Endothelial cell of umbilical vein (primary cell): ENCODE results near the gene SMC4. TPM values are rescaled to one million over a fixed set of nuclear protein-coding genes. Genes with fewer than 3 reads are reported as not detected.

Source experiments
- BruUV-seq: library from RNA; stranded (reverse); fragments of 400-500 nt; replicated peaks from 2 replicates; lab custom pipeline; 2021; lab: Mats Ljungman, UMichigan
- CTCF ChIA-PET: fragments of 300-600, 350-600 bp; sonication (Branson Sonifier 250); formaldehyde crosslinking; loops from one replicate; lab custom pipeline; 2021; ENCODE audit warnings: antibody characterized with exemption, inconsistent platforms; lab: Charles Lee
- POLR2A ChIA-PET: fragments of 300-600, 350-600 bp; sonication (Branson Sonifier 250); formaldehyde crosslinking; loops from one replicate; lab custom pipeline; 2021; ENCODE audit warnings: antibody characterized with exemption, inconsistent platforms; lab: Charles Lee
- DNase-seq: peaks from one replicate; pipeline ENCODE4 v3.0.0-alpha.2; 2011; ENCODE audit warnings: low read depth, low spot score
- FAIRE-seq: peaks from 2 replicates; lab custom pipeline; 2011; peaks lifted over from hg19 to GRCh38; lab: Jason Lieb, UNC
- H2AFZ ChIP-seq: 2 replicates; pipeline ENCODE4 v1.6.0; 2012; ENCODE audit warnings: low read depth, low read length, control low read depth, inconsistent platforms
- H3K27ac ChIP-seq: 2 replicates; pipeline ENCODE4 v1.5.1; 2011; ENCODE audit warnings: low read depth, mild to moderate bottlenecking, control low read depth, low read length, moderate library complexity; ENCODE audit not compliant: insufficient read depth
- H3K27me3 ChIP-seq, 2 experiments: 2 replicates each; pipeline versions ENCODE4 v1.6.0 to v1.6.1; 2011; ENCODE audit warnings: low read length in 2 of 2, mixed read lengths in 1 of 2; ENCODE audit not compliant: control insufficient read depth in 2 of 2, insufficient read depth in 2 of 2
- H3K36me3 ChIP-seq, 2 experiments: 2 replicates in 1 of 2; 3 replicates in 1 of 2; pipeline ENCODE4 v1.5.1; 2011; ENCODE audit warnings: low read length in 2 of 2, mild to moderate bottlenecking in 1 of 2, moderate library complexity in 1 of 2; ENCODE audit not compliant: control insufficient read depth in 2 of 2, insufficient read depth in 2 of 2; ENCODE audit errors: extremely low read depth in 1 of 2
- H3K4me1 ChIP-seq: 3 replicates; pipeline ENCODE4 v1.5.1; 2011; ENCODE audit warnings: mild to moderate bottlenecking, low read length; ENCODE audit not compliant: control insufficient read depth, insufficient read depth; ENCODE audit errors: extremely low read depth
- H3K4me2 ChIP-seq: 2 replicates; pipeline ENCODE4 v1.6.1; 2011; ENCODE audit warnings: low read length, control low read depth, mixed read lengths; ENCODE audit not compliant: insufficient read depth
- H3K4me3 ChIP-seq, 3 experiments: fragments of 200-600 bp in 1 of 3; sonication (generic), shearing (Covaris generic) in 1 of 3; replicated peaks in 1 of 3; 2 replicates each; pipeline ENCODE4 v1.5.1; 2011 to 2016; ENCODE audit warnings: control low read depth in 3 of 3, low read length in 3 of 3, mild to moderate bottlenecking in 2 of 3, inconsistent platforms in 1 of 3, low read depth in 1 of 3, moderate library complexity in 1 of 3; ENCODE audit not compliant: insufficient read depth in 1 of 3
- H3K79me2 ChIP-seq: 2 replicates; pipeline ENCODE4 v1.6.0; 2012; ENCODE audit warnings: low read length, inconsistent platforms; ENCODE audit not compliant: control insufficient read depth, insufficient read depth
- H3K9ac ChIP-seq: replicated peaks from 2 replicates; pipeline ENCODE3; 2011; ENCODE audit warnings: low read length, control low read depth; ENCODE audit not compliant: insufficient read depth; ENCODE audit errors: extremely low read depth
- H3K9me1 ChIP-seq: replicated peaks from 3 replicates; pipeline ENCODE4 v1.6.0; 2011; ENCODE audit warnings: mild to moderate bottlenecking, low read length; ENCODE audit not compliant: control insufficient read depth, insufficient read depth; ENCODE audit errors: extremely low read depth
- H3K9me3 ChIP-seq: replicated peaks from 2 replicates; pipeline ENCODE4 v1.5.1; 2012; ENCODE audit warnings: low read length, inconsistent platforms; ENCODE audit not compliant: control insufficient read depth, insufficient read depth
- H4K20me1 ChIP-seq: replicated peaks from 2 replicates; pipeline ENCODE3; 2011; ENCODE audit warnings: mild to moderate bottlenecking, low read length; ENCODE audit not compliant: control insufficient read depth, insufficient read depth; ENCODE audit errors: extremely low read depth
- CTCF ChIP-seq, 2 donors: IDR thresholded peaks; 1 replicate in 1 of 2; 2 replicates in 1 of 2; pipeline ENCODE4 v1.5.1; 2011; ENCODE audit warnings: low read length in 2 of 2, mild to moderate bottlenecking in 2 of 2, moderate library complexity in 2 of 2, control low read depth in 1 of 2, inconsistent platforms in 1 of 2, low read depth in 1 of 2; ENCODE audit not compliant: insufficient read depth in 1 of 2; ENCODE audit errors: extremely low read depth in 1 of 2
- FOS ChIP-seq: IDR thresholded peaks from 2 replicates; pipeline ENCODE4 v1.6.1; 2011; ENCODE audit warnings: mild to moderate bottlenecking, low read length, moderate library complexity, borderline replicate concordance; ENCODE audit not compliant: insufficient read depth
- GATA2 ChIP-seq: IDR thresholded peaks from 2 replicates; pipeline ENCODE4 v1.7.0; 2011; ENCODE audit warnings: low read depth, mild to moderate bottlenecking, moderate library complexity, mixed read lengths, low read length; ENCODE audit not compliant: insufficient read length, insufficient read depth
- MYC ChIP-seq: IDR thresholded peaks from one replicate; pipeline ENCODE4 v1.6.1; 2011; ENCODE audit warnings: mild to moderate bottlenecking, low read depth, low read length
- POLR2A ChIP-seq: IDR thresholded peaks from 2 replicates; pipeline ENCODE4 v1.6.1; 2012; ENCODE audit warnings: low read depth, mild to moderate bottlenecking, control low read depth, low read length
- POLR2AphosphoS5 ChIP-seq: IDR thresholded peaks from 2 replicates; pipeline ENCODE4 v1.6.1; 2012; ENCODE audit warnings: low read depth, mild to moderate bottlenecking, control low read depth, low read length, moderate library complexity; ENCODE audit not compliant: insufficient read depth
- dilution Hi-C: fragments of 300-500 bp; cut with MboI; formaldehyde crosslinking; loops from one replicate; pipeline ENCODE4 v1.15.0; 2019; ENCODE audit warnings: low sequenced_read_pairs; ENCODE audit not compliant: extremely low pct_ligation_motif_present
- intact Hi-C: fragments of 100-400 bp; cut with micrococcal nuclease; formaldehyde crosslinking; loops from one replicate; pipeline ENCODE4 v1.10.0; 2022
- polyA plus RNA-seq, 4 experiments: library from polyadenylated mRNA; depleted of rRNA in 3 of 4; stranded (reverse) in 3 of 4; unstranded in 1 of 4; fragments of >200 nt; gene quantifications; 2 replicates each; pipeline versions ENCODE4 v1.2.1 to v1.2.3, GENCODE V29; 2011 to 2012; ENCODE audit warnings: missing spikeins in 1 of 4
- total RNA-seq: library from RNA; stranded (reverse); gene quantifications from 2 replicates; pipeline ENCODE4 v1.2.3, GENCODE V29; 2021

Gene SMC4
- total and polyA plus RNA-seq, 2 donors (not counting 3 experiments of a cell fraction or from before 2014, with no cell fraction given): 32.1 to 153 TPM

GRCh38 chr3:160384639-160385318, 14.7 kb upstream of the SMC4 start:
- Histone ChIP-seq H3K9ac (no peak overlapping the region), H3K27ac (no peak overlapping the region), H3K4me1 (no peaks in the 10 kb centered on the region), H3K27me3 (no peaks in the 10 kb centered on the region), H3K79me2 (no peaks in the 10 kb centered on the region), H3K9me3 (no peaks in the 10 kb centered on the region), H3K36me3 (peaks cover 0 to 2% of the 10 kb centered on the region in 2 experiments), H3K4me2 (no peak overlapping the region), H2AFZ (no peak overlapping the region), H3K9me1 (no peaks in the 10 kb centered on the region), H3K4me3 (no peak overlapping the region), H4K20me1 (no peaks in the 10 kb centered on the region)
- no peak for FAIRE-seq
- no peak for DNase-seq
- TF ChIP-seq MYC (no peak), POLR2A (no peak), GATA2 (no peak), CTCF (IDR thresholded peaks at IDR 0.05; ENCODE audit: extremely low read depth in 1 of 2, insufficient read depth in 1 of 2, low read depth in 1 of 2, low read length in 2 of 2) (no peak), FOS (no peak), POLR2AphosphoS5 (no peak)
- no TSS peak for BruUV-seq
- dilution Hi-C loops: no loop called here
- POLR2A ChIA-PET: no interaction called here
- intact Hi-C loops: no loop called here
- CTCF ChIA-PET: no interaction called here
